ENCODE measurements around the gene PLEKHA8.

The PLEKHA8 gene

DNA sequence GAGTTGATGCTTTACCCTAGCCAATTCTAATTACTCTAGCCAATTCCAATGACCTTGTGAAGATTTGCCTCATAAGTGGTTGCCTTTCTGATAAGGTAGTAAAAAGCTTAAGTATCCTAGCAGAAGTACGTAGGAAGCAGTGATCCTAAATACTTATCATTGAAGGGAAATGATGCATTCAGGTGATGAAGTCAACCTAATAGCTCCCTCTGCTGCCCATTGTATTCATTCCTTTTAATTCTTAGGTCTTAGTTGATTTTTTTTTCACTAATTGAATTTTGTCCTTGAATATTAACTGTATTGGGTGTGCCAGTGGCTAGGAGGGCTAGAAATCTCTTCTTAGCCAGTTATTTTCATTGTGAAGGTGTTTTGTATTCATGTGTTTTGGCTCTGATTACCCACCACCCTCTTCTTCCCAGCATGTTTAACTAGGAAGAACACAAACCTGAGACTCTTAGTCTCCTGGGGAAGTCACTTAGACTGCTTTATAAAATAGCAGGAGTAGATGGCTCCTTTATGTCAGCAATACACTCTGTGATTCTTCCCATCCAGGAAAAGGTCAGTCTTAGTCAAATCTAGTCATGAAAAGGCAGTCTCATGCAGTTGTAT lies 46.3 kb downstream of the PLEKHA8 start:
- TF ChIP-seq FOXP2 (optimal IDR thresholded peaks at IDR 0.05; ENCODE audit: borderline replicate concordance, extremely low read depth, extremely low read length, insufficient read depth), result no peak
- no peak for TF ChIP-seq SIN3A (IDR thresholded peaks at IDR 0.05; ENCODE audit: borderline replicate concordance, insufficient read depth, low read length)
- TF ChIP-seq POLR2AphosphoS5 (IDR thresholded peaks at IDR 0.05; ENCODE audit: low read depth, low read length), result no peak
- no peak for TF ChIP-seq TAF1 (IDR thresholded peaks at IDR 0.05; ENCODE audit: borderline replicate concordance, insufficient read depth, low read length)
- no peak for TF ChIP-seq REST (IDR thresholded peaks at IDR 0.05; ENCODE audit: insufficient read depth in 1 of 2, low read depth in 2 of 2, low read length in 2 of 2)

DNA sequence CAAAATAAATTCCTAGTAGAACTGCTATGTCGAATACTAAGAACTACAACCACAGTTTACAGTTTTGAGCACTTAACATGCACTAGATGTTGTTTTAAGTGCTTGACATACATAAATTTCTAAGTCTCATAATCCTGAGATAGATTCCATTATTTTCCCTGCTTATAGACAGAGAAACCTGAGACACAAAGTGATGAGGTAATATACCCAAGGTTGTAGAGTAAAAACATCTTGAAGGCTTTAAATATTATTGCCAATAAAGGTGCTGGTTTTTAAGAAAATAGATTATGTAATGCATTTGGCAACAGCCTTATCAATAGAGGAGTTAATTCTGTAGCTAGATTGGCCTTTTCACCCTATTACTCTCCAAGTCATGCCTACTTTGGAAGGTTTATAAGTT lies 48.2 kb downstream of the PLEKHA8 start:
- TF ChIP-seq POLR2AphosphoS5 (IDR thresholded peaks at IDR 0.05; ENCODE audit: low read depth, low read length) (no peak), TAF1 (IDR thresholded peaks at IDR 0.05; ENCODE audit: borderline replicate concordance, insufficient read depth, low read length) (no peak), FOXP2 (optimal IDR thresholded peaks at IDR 0.05; ENCODE audit: borderline replicate concordance, extremely low read depth, extremely low read length, insufficient read depth) (no peak), REST (IDR thresholded peaks at IDR 0.05; ENCODE audit: insufficient read depth in 1 of 2, low read depth in 2 of 2, low read length in 2 of 2) (no peak), SIN3A (IDR thresholded peaks at IDR 0.05; ENCODE audit: borderline replicate concordance, insufficient read depth, low read length) (no peak)

GRCh38 chr7:30078280-30078679 lies 50.1 kb downstream of the PLEKHA8 start:
- TF ChIP-seq FOXP2 (optimal IDR thresholded peaks at IDR 0.05; ENCODE audit: borderline replicate concordance, extremely low read depth, extremely low read length, insufficient read depth) (no peak), SIN3A (IDR thresholded peaks at IDR 0.05; ENCODE audit: borderline replicate concordance, insufficient read depth, low read length) (no peak), TAF1 (IDR thresholded peaks at IDR 0.05; ENCODE audit: borderline replicate concordance, insufficient read depth, low read length) (no peak), REST (IDR thresholded peaks at IDR 0.05; ENCODE audit: insufficient read depth in 1 of 2, low read depth in 2 of 2, low read length in 2 of 2) (no peak), POLR2AphosphoS5 (IDR thresholded peaks at IDR 0.05; ENCODE audit: low read depth, low read length) (no peak)

DNA sequence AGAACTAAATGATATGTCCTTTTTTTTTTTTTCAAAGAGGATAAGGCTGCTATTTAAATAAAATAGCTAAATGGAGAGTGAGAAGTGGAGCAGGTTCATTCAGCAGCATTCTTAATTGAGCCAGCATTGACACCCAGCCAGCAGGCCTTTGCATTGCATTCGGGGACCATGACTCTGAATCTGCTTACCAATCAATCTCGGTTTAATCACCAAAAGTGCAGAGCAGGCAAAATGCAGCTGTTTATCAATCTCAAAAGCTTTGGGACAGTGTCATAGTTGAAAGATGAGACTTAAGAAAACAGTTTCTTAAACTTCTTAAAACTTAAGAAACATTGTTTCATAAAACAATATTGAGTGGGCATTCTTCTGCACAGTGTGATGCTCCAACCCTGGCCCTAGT lies 51.7 kb downstream of the PLEKHA8 start:
- TF ChIP-seq REST (IDR thresholded peaks at IDR 0.05; ENCODE audit: insufficient read depth in 1 of 2, low read depth in 2 of 2, low read length in 2 of 2), result no peak

DNA sequence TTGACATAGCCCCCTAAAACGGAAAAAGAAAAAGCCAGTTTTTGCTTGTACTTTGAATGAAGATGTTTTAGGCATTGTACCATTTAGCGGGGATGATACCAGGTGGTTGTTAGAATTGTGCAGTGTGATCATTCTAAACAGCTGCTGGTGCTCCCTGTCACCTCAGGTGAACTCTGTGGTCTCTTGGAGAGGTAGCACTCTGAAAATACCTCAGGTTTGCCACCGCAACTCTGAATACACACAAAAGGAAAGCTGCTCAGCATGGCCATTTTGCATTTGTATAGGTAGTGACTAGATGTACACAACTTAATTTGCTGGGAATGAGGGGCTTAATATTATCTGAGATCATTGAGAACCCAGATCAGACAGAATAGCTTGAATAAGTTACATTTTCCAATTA lies 52.6 kb downstream of the PLEKHA8 start:
- TF ChIP-seq REST (IDR thresholded peaks at IDR 0.05; ENCODE audit: insufficient read depth in 1 of 2, low read depth in 2 of 2, low read length in 2 of 2) (no peak), TAF1 (IDR thresholded peaks at IDR 0.05; ENCODE audit: borderline replicate concordance, insufficient read depth, low read length) (no peak), SIN3A (IDR thresholded peaks at IDR 0.05; ENCODE audit: borderline replicate concordance, insufficient read depth, low read length) (no peak), FOXP2 (optimal IDR thresholded peaks at IDR 0.05; ENCODE audit: borderline replicate concordance, extremely low read depth, extremely low read length, insufficient read depth) (no peak), POLR2AphosphoS5 (IDR thresholded peaks at IDR 0.05; ENCODE audit: low read depth, low read length) (no peak)
